OCI-LY1 (cell line): ENCODE measurements around the gene SLC47A1.
"Not testable (repeated sequence)": the region's sequence is repeated elsewhere in the genome, so short reads cannot be mapped to it uniquely, and the experiment has no call there.

Source experiments
- H2AFZ ChIP-seq: fragments of 200-600 bp; sonication (generic), shearing (Covaris generic); 2 replicates; pipeline ENCODE4 v1.6.0; 2014; ENCODE audit warnings: antibody characterized with exemption, mild to moderate bottlenecking, low read length
- H3F3A ChIP-seq: fragments of 200-600 bp; sonication (generic), shearing (Covaris generic); 2 replicates; pipeline ENCODE4 v1.6.0; 2014; ENCODE audit warnings: mild to moderate bottlenecking, antibody characterized with exemption, low read length, moderate library complexity; ENCODE audit not compliant: insufficient read depth
- H3K27ac ChIP-seq: fragments of 200-600 bp; sonication (generic); 2 replicates; pipeline ENCODE4 v1.5.1; 2014; ENCODE audit warnings: low read length, mixed run types, mild to moderate bottlenecking, low read depth; ENCODE audit not compliant: poor library complexity, severe bottlenecking
- H3K27me3 ChIP-seq: fragments of 200-600 bp; sonication (generic); 2 replicates; pipeline ENCODE4 v1.6.0; 2014; ENCODE audit warnings: antibody characterized with exemption, mild to moderate bottlenecking, low read length, moderate library complexity; ENCODE audit not compliant: insufficient read depth
- H3K36me3 ChIP-seq: fragments of 200-600 bp; sonication (generic); 2 replicates; pipeline ENCODE4 v1.6.1; 2014; ENCODE audit warnings: mild to moderate bottlenecking, antibody characterized with exemption, low read length, moderate library complexity, mixed read lengths; ENCODE audit not compliant: insufficient read depth
- H3K4me1 ChIP-seq: fragments of 200-600 bp; sonication (generic); 2 replicates; pipeline ENCODE4 v1.5.1; 2014; ENCODE audit warnings: mild to moderate bottlenecking, low read length, moderate library complexity; ENCODE audit not compliant: insufficient read depth, severe bottlenecking
- H3K4me2 ChIP-seq: fragments of 200-600 bp; sonication (generic), shearing (Covaris generic); 2 replicates; pipeline ENCODE4 v1.6.1; 2014; ENCODE audit warnings: low read length
- H3K4me3 ChIP-seq: fragments of 200-600 bp; sonication (generic); 2 replicates; pipeline ENCODE4 v1.5.1; 2014; ENCODE audit warnings: low read length, low read depth, mild to moderate bottlenecking, mixed read lengths; ENCODE audit not compliant: poor library complexity, severe bottlenecking
- H3K79me2 ChIP-seq: fragments of 200-600 bp; shearing (Covaris generic); 2 replicates; pipeline ENCODE4 v1.6.1; 2016; ENCODE audit warnings: mixed run types, low read length, mixed read lengths; ENCODE audit not compliant: insufficient read depth
- H3K9ac ChIP-seq: fragments of 200-600 bp; sonication (generic), shearing (Covaris generic); 2 replicates; pipeline ENCODE4 v1.6.1; 2014; ENCODE audit warnings: mild to moderate bottlenecking, low read length, mixed read lengths
- H3K9me2 ChIP-seq: fragments of 200-600 bp; sonication (generic), shearing (Covaris generic); 2 replicates; pipeline ENCODE4 v1.6.1; 2014; ENCODE audit warnings: low read depth, mild to moderate bottlenecking, low read length, mixed read lengths
- H3K9me3 ChIP-seq: fragments of 200-600 bp; shearing (Covaris generic); 2 replicates; pipeline ENCODE4 v1.6.1; 2014; ENCODE audit warnings: low read length, mixed read lengths
- H4K20me1 ChIP-seq: fragments of 200-600 bp; sonication (generic), shearing (Covaris generic); 2 replicates; pipeline ENCODE4 v1.6.0; 2016; ENCODE audit warnings: mild to moderate bottlenecking, low read length; ENCODE audit not compliant: insufficient read depth
- EZH2 ChIP-seq: fragments of 200-600 bp; sonication (generic), shearing (Covaris generic); IDR thresholded peaks from 2 replicates; pipeline ENCODE4 v1.8.0; 2017; ENCODE audit warnings: borderline replicate concordance, mixed run types, mild to moderate bottlenecking, antibody characterized with exemption, low read length, moderate library complexity, mixed read lengths
- TF ChIP-seq, protein P1 (sequence below): fragments of 200-600 bp; sonication (generic), shearing (Covaris generic); IDR thresholded peaks from 2 replicates; pipeline ENCODE4 v1.5.1; 2017; ENCODE audit warnings: mild to moderate bottlenecking, antibody characterized with exemption, low read length, moderate library complexity, mixed read lengths

Gene SLC47A1

DNA sequence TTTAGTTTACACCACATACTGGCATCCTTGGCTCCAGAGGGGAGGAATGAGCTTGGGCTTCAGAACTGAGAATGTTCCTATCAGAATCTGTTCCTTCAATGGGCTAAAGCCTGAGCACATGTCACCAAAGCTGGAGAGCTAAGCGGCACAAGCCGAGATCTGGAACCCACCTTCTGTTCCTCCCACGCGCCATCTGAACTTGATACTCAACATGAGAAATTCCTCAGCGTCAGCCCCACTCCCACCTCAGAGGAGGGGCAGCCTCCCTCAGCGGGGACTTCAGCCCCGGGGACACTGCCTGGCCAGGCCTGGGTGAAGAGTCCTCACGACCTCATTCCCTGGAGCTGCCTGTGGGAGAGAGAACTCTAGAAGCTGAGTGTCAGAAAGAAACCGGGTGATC lies 22.8 kb upstream of the SLC47A1 start:
- Histone ChIP-seq H3K36me3 (no peaks in the 10 kb centered on the region), H3K9ac (no peak overlapping the region), H3K4me2 (no peak overlapping the region), H3K79me2 (no peaks in the 10 kb centered on the region), H3K9me2 (no peaks in the 10 kb centered on the region), H3K27ac (no peak overlapping the region), H3K9me3 (no peaks in the 10 kb centered on the region), H2AFZ (no peak overlapping the region), H3K4me1 (peaks cover 9% of the 10 kb centered on the region), H3K27me3 (peaks cover 4% of the 10 kb centered on the region; the same call in 1 of the 2 replicates), H4K20me1 (no peaks in the 10 kb centered on the region), H3K4me3 (no peak overlapping the region), H3F3A (peaks cover 4% of the 10 kb centered on the region; the same call in 1 of the 2 replicates)
- TF ChIP-seq, protein P1, sequence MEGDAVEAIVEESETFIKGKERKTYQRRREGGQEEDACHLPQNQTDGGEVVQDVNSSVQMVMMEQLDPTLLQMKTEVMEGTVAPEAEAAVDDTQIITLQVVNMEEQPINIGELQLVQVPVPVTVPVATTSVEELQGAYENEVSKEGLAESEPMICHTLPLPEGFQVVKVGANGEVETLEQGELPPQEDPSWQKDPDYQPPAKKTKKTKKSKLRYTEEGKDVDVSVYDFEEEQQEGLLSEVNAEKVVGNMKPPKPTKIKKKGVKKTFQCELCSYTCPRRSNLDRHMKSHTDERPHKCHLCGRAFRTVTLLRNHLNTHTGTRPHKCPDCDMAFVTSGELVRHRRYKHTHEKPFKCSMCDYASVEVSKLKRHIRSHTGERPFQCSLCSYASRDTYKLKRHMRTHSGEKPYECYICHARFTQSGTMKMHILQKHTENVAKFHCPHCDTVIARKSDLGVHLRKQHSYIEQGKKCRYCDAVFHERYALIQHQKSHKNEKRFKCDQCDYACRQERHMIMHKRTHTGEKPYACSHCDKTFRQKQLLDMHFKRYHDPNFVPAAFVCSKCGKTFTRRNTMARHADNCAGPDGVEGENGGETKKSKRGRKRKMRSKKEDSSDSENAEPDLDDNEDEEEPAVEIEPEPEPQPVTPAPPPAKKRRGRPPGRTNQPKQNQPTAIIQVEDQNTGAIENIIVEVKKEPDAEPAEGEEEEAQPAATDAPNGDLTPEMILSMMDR = no peak
- no peak for TF ChIP-seq EZH2

DNA sequence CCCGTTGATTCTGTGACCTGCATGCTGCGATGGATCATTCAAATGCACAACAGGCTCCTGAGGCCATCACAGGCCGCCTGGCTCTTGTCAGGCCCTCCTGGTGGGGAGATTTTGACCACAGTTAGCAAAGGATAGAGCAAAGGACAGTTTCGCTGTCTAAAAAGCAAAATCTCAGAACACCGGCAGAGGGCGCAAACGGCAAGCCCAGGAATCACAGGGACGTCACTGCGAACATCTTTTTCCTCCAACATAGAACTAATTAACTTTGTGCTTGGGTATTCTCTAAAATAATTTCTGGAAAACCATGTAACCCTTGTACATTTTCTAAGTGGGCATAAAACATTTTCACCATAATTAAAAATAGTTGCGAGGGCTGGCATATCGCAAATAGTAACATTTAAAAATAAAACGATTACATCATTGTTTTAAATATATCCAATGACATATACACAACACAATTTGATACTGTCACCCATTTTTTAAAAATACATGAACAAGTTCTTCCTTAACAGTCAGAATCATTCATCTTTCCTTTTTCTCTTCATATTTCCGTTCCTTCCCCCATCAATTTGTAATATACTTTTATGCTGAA lies 19.7 kb upstream of the SLC47A1 start:
- Histone ChIP-seq H3F3A (no peaks in the 10 kb centered on the region), H2AFZ (no peak overlapping the region)

DNA sequence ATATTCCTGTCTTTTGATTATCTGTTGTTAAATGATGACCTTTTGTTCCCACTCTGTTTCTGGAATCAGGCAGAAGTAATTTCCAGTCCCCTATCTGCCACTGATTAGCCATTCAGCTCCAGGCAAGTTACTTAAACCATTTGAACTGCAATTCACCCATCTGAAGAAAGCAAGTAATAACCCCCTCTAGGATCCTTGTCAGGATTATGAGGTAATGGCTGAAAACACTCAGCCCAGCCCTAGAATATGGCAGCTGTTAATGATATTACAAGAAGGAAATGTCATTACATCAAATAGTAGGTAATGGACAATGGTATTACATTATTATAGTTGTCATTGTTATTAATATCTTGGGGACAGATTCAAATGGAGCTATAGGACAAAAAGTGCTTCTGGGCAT lies 16.0 kb upstream of the SLC47A1 start:
- Histone ChIP-seq H3K27ac (no peak overlapping the region), H3K27me3 (no peaks in the 10 kb centered on the region; the same call in 1 of the 2 replicates), H3K79me2 (no peaks in the 10 kb centered on the region), H3K36me3 (no peaks in the 10 kb centered on the region), H2AFZ (no peak overlapping the region), H3K9me3 (no peaks in the 10 kb centered on the region), H3K9ac (no peak overlapping the region), H3K4me2 (no peak overlapping the region), H3F3A (no peaks in the 10 kb centered on the region), H3K9me2 (no peaks in the 10 kb centered on the region), H4K20me1 (no peaks in the 10 kb centered on the region), H3K4me3 (no peak overlapping the region), H3K4me1 (no peaks in the 10 kb centered on the region)
- TF ChIP-seq EZH2 = no peak
- TF ChIP-seq, protein P1 = no peak

More for the DNA sequence above, 19.7 kb upstream of the SLC47A1 start:
- Histone ChIP-seq H3K36me3 (no peaks in the 10 kb centered on the region), H3K27me3 (no peaks in the 10 kb centered on the region), H3K4me3 (no peak overlapping the region), H3K9ac (no peak overlapping the region), H3K79me2 (no peaks in the 10 kb centered on the region), H3K27ac (no peak overlapping the region), H3K9me3 (no peaks in the 10 kb centered on the region), H3K4me1 (peaks cover under 1% of the 10 kb centered on the region), H3K9me2 (no peaks in the 10 kb centered on the region), H4K20me1 (no peaks in the 10 kb centered on the region), H3K4me2 (no peak overlapping the region)
- TF ChIP-seq, protein P1 = peak; percentile 94
- TF ChIP-seq EZH2 = no peak

DNA sequence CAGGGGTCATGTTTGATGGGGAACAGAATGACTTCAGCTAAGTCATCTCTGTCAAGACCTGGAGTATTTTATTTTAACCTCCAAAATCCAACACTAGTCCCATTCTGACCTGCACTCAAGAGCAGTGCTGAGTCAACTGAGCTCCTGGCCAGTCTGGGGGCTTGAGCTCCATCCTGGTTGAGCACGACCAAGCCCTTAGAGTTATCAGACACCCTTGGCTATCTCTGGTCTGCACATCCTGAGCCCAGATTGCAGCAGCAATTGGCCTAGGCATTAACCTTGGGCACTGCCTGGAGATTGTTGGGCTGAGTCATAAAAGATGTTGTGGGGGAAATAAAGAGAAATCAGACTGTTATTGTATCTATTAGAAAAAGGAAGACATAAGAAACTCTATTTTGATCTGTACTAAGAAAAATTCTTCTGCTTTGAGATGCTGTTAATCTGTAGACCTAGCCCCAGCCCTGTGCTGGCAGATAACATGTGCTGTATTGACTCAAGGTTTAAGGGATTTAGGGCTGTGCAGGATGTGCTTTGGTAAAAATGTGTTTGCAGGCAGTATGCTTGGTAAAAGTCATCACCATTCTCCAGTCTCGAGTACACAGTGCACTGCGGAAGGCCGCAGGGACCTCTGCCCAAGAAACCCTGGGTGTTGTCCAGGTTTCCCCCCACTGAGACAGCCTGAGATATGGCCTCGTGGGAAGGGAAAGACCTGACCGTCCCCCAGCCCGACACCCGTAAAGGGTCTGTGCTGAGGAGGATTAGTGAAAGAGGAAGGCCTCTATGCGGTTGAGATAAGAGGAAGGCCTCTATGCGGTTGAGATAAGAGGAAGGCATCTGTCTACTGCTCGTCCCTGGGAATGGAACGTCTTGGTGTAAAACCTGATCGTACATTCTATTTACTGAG lies 14.0 kb upstream of the SLC47A1 start:
- not testable (repeated sequence) for H2AFZ ChIP-seq

More for the DNA sequence above, 14.0 kb upstream of the SLC47A1 start:
- H4K20me1 ChIP-seq, H3K9ac ChIP-seq, H3K4me1 ChIP-seq, H3K9me2 ChIP-seq, H3K4me3 ChIP-seq, H3F3A ChIP-seq, H3K27me3 ChIP-seq, H3K36me3 ChIP-seq, H3K4me2 ChIP-seq, H3K79me2 ChIP-seq, H3K27ac ChIP-seq, H3K9me3 ChIP-seq: not testable (repeated sequence)
